Skeletal muscle tissue (tissue), 4 donors: Measurements from ENCODE around the gene NTRK3. TPM values are rescaled to one million over a fixed set of nuclear protein-coding genes. Genes with fewer than 3 reads are reported as not detected.

ENCODE experiments used
- H3K27ac ChIP-seq: one replicate; pipeline ENCODE4 v1.7.0; 2013; ENCODE audit warnings: mild to moderate bottlenecking, low read depth, low read length, inconsistent platforms
- H3K27me3 ChIP-seq, 3 donors: one replicate each; pipeline ENCODE4 v1.7.0; 2013; ENCODE audit warnings: low read length in 3 of 3; ENCODE audit not compliant: control insufficient read depth in 3 of 3, insufficient read depth in 3 of 3
- H3K36me3 ChIP-seq, 3 donors: one replicate each; pipeline ENCODE4 v1.7.0; 2013; ENCODE audit warnings: low read length in 3 of 3; ENCODE audit not compliant: control insufficient read depth in 3 of 3, insufficient read depth in 3 of 3
- H3K4me1 ChIP-seq, 3 donors: one replicate each; pipeline ENCODE4 v1.7.0; 2013; ENCODE audit warnings: low read length in 3 of 3, mild to moderate bottlenecking in 3 of 3; ENCODE audit not compliant: control insufficient read depth in 3 of 3, insufficient read depth in 3 of 3
- H3K4me3 ChIP-seq, 3 donors: one replicate each; pipeline ENCODE4 v1.7.0; 2013; ENCODE audit warnings: low read length in 3 of 3
- H3K9ac ChIP-seq, 3 donors: one replicate each; pipeline ENCODE4 v1.7.0; 2013; ENCODE audit warnings: low read length in 3 of 3, mild to moderate bottlenecking in 3 of 3, moderate library complexity in 2 of 3, low read depth in 1 of 3
- H3K9me3 ChIP-seq, 3 donors: one replicate each; pipeline ENCODE4 v1.7.0; 2013; ENCODE audit warnings: low read length in 3 of 3; ENCODE audit not compliant: control insufficient read depth in 3 of 3
- total RNA-seq: library from RNA; depleted of rRNA; stranded (reverse); fragments of >200 nt; gene quantifications from one replicate; pipeline ENCODE4 v1.2.3, GENCODE V29; 2014
- donor health status: Osteomylitis.

The NTRK3 gene
- 6.8 TPM for total RNA-seq

- Histone ChIP-seq H3K9ac (peak within 1 kb of the TSS in 2 of 3 donors; percentile 51 to 57), H3K27ac (no peak within 1 kb of the TSS), H3K9me3 (no peaks in the 10 kb centered on the region), H3K27me3 (peaks cover 46 to 66% (median 48%) of the 10 kb centered on the region in 3 donors), H3K4me1 (peaks cover 11 to 34% (median 15%) of the 10 kb centered on the region in 3 donors), H3K36me3 (no peaks in the 10 kb centered on the region), H3K4me3 (peak within 1 kb of the TSS; percentile 67 to 77 (median 70))
Measured at GRCh38 chr15:88256279-88257230, at the start of gene NTRK3. TSS of gene NTRK3 (minus strand) at chr15:88256739. CDS start at chr15:88256153, 586 bp downstream.

- H3K27ac ChIP-seq, result no peak overlapping the region
- H3K36me3 ChIP-seq, result no peaks in the 10 kb centered on the region
- no peak overlapping the region for H3K4me3 ChIP-seq
- H3K9ac ChIP-seq, result no peak overlapping the region
- H3K9me3 ChIP-seq, result no peaks in the 10 kb centered on the region
- H3K4me1 ChIP-seq, result no peaks in the 10 kb centered on the region
- peaks cover 2 to 11% (median 3%) of the 10 kb centered on the region in 3 donors for H3K27me3 ChIP-seq
Measured at GRCh38 chr15:88303395-88303794, 46.9 kb upstream of the NTRK3 start.

- no peaks in the 10 kb centered on the region for H3K4me1 ChIP-seq
- H3K27ac ChIP-seq, result no peak overlapping the region
- no peak overlapping the region for H3K9ac ChIP-seq
- H3K9me3 ChIP-seq, result no peaks in the 10 kb centered on the region
- H3K27me3 ChIP-seq, result peaks cover 2 to 11% (median 3%) of the 10 kb centered on the region in 3 donors
- H3K4me3 ChIP-seq, result no peak overlapping the region
- H3K36me3 ChIP-seq, result no peaks in the 10 kb centered on the region
Measured at GRCh38 chr15:88302373-88302772, 45.8 kb upstream of the NTRK3 start.

- H3K4me1 ChIP-seq, result no peaks in the 10 kb centered on the region
- no peaks in the 10 kb centered on the region for H3K9me3 ChIP-seq
- H3K9ac ChIP-seq, result no peak overlapping the region
- no peak overlapping the region for H3K27ac ChIP-seq
- H3K36me3 ChIP-seq, result no peaks in the 10 kb centered on the region
- no peak overlapping the region for H3K4me3 ChIP-seq
- H3K27me3 ChIP-seq, result peaks cover 2 to 11% (median 3%) of the 10 kb centered on the region in 3 donors
Measured at GRCh38 chr15:88301311-88301710, 44.8 kb upstream of the NTRK3 start.

- Histone ChIP-seq H3K27me3 (peaks cover 2 to 11% (median 3%) of the 10 kb centered on the region in 3 donors), H3K4me3 (no peak overlapping the region), H3K9ac (no peak overlapping the region), H3K27ac (no peak overlapping the region), H3K36me3 (no peaks in the 10 kb centered on the region), H3K9me3 (no peaks in the 10 kb centered on the region), H3K4me1 (no peaks in the 10 kb centered on the region)
Measured at GRCh38 chr15:88300861-88301260, 44.3 kb upstream of the NTRK3 start.

- Histone ChIP-seq H3K27ac (no peak overlapping the region), H3K27me3 (peaks cover 0 to 11% (median 3%) of the 10 kb centered on the region in 3 donors)
Measured at GRCh38 chr15:88300089-88300488, 43.5 kb upstream of the NTRK3 start.

GRCh38 chr15:88299497-88299896 lies 43.0 kb upstream of the NTRK3 start:
- H3K4me1 ChIP-seq, result no peaks in the 10 kb centered on the region
- peaks cover 0 to 11% (median 3%) of the 10 kb centered on the region in 3 donors for H3K27me3 ChIP-seq
- no peak overlapping the region for H3K27ac ChIP-seq
- no peak overlapping the region for H3K9ac ChIP-seq
- no peaks in the 10 kb centered on the region for H3K36me3 ChIP-seq
- H3K4me3 ChIP-seq, result no peak overlapping the region
- no peaks in the 10 kb centered on the region for H3K9me3 ChIP-seq

More at GRCh38 chr15:88300089-88300488, 43.5 kb upstream of the NTRK3 start:
- no peaks in the 10 kb centered on the region for H3K4me1 ChIP-seq
- no peak overlapping the region for H3K9ac ChIP-seq
- no peaks in the 10 kb centered on the region for H3K9me3 ChIP-seq
- no peaks in the 10 kb centered on the region for H3K36me3 ChIP-seq
- H3K4me3 ChIP-seq, result no peak overlapping the region

GRCh38 chr15:88288661-88289060 lies 32.1 kb upstream of the NTRK3 start:
- Histone ChIP-seq H3K36me3 (no peaks in the 10 kb centered on the region), H3K9ac (no peak overlapping the region), H3K9me3 (no peaks in the 10 kb centered on the region), H3K4me1 (peaks cover 3 to 10% (median 8%) of the 10 kb centered on the region in 3 donors), H3K27ac (no peak overlapping the region), H3K4me3 (no peak overlapping the region), H3K27me3 (peaks cover 0 to 7% (median 5%) of the 10 kb centered on the region in 3 donors)

GRCh38 chr15:88288206-88288605 lies 31.7 kb upstream of the NTRK3 start:
- H3K4me1 ChIP-seq, result peaks cover 3 to 10% (median 8%) of the 10 kb centered on the region in 3 donors
- no peak overlapping the region for H3K4me3 ChIP-seq
- H3K9me3 ChIP-seq, result no peaks in the 10 kb centered on the region
- no peak overlapping the region for H3K27ac ChIP-seq
- no peak overlapping the region for H3K9ac ChIP-seq
- H3K27me3 ChIP-seq, result peaks cover 0 to 10% (median 5%) of the 10 kb centered on the region in 3 donors
- no peaks in the 10 kb centered on the region for H3K36me3 ChIP-seq
